ENCODE data around the gene HSF4. TPM values are rescaled to one million over a fixed set of nuclear protein-coding genes. Genes with fewer than 3 reads are reported as not detected.

Gene HSF4
- total RNA-seq, 2 donors from 2014 or later: 15.3 to 157 TPM

DNA sequence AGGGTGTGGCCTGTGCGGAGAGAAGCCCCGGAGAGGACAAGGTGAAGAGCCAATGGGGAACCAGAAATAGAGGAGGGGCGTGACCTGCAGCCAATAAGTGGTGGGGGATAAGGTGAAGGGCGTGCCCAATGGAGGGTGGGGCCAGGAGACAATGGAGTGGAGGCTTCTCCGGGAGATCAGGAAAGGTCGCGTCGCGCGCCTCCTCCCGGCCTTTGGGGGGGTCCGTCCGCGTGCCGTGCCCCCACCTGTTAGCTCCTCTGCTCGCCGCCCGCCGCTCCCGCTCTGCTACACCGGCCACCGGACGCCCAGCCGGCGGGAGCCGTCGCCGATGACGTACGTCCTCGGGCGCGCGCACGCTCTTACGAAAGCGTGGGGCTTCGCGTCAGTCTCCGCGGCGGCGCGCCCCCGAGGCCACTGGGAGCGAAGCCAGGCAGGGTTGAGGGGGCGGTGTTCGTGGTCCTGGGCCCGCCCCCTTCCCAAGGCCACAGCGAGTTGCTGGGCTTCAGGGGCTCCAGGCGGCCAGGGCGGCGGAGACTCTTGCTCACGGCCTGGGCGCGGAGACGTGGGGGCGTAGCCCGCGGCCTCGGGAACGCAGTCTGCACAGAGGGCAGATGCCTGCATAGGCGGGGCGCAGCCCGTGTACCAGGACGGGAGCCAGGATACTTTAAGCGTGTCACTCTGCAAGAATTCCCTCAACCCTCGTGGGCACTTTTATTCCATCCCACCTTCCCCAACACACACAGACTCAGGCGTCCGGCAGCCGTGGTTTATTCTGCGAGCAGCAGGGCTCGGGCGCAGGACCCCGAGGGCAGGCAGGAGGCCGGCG is 19.3 kb downstream of the HSF4 start, which contains the start of gene MATCAP1:
MATCAP1 (minus strand) TSS at position 337 of the 826 bp plus-strand sequence. CDS start 3,353 bp downstream, outside the sequence.
- Histone ChIP-seq H3K27ac (peak within 1 kb of the TSS; percentile 89 to 97), H3K27me3 (no peaks in the 10 kb centered on the region), H3K4me1 (peaks cover 0 to 32% of the 10 kb centered on the region in 2 donors), H3K36me3 (no peaks in the 10 kb centered on the region), H3K9me3 (no peaks in the 10 kb centered on the region), H3K4me3 (peak within 1 kb of the TSS; percentile 68 to 72)
- TF ChIP-seq, protein P1, sequence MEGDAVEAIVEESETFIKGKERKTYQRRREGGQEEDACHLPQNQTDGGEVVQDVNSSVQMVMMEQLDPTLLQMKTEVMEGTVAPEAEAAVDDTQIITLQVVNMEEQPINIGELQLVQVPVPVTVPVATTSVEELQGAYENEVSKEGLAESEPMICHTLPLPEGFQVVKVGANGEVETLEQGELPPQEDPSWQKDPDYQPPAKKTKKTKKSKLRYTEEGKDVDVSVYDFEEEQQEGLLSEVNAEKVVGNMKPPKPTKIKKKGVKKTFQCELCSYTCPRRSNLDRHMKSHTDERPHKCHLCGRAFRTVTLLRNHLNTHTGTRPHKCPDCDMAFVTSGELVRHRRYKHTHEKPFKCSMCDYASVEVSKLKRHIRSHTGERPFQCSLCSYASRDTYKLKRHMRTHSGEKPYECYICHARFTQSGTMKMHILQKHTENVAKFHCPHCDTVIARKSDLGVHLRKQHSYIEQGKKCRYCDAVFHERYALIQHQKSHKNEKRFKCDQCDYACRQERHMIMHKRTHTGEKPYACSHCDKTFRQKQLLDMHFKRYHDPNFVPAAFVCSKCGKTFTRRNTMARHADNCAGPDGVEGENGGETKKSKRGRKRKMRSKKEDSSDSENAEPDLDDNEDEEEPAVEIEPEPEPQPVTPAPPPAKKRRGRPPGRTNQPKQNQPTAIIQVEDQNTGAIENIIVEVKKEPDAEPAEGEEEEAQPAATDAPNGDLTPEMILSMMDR (IDR thresholded peaks at IDR 0.05): no peak
- peak; percentile 98 for DNase-seq (ENCODE audit: low spot score)

DNA sequence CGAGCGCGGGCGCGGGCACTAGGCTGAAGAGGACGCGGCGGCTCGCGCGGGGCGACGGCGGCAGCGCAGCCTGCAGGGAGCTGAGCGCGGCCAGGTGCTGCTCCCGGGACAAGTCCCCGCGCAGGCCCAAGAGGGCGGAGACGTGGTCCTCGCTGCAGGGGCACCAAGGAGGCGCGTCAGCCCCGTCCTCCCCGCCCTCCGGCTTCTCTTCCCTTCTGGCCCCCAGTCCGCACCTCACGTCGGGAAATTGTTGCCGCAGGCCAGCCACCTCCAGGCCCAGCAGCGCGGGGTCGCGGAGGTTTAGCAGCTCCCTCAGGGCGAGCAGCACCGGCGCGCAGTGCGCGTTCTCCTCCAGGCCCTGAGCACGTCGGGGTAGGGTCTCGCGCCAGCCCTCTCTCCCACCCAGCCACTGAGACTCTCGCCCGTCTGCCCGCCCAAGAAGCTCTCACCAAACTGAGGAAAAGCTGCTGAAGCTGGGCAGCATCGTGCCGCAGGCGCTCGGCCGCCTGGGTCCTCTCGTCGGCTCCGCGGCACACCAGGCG is 20.0 kb downstream of the HSF4 start:
- Histone ChIP-seq H3K4me1 (peaks cover 0 to 29% of the 10 kb centered on the region in 2 donors), H3K27me3 (no peaks in the 10 kb centered on the region)

DNA sequence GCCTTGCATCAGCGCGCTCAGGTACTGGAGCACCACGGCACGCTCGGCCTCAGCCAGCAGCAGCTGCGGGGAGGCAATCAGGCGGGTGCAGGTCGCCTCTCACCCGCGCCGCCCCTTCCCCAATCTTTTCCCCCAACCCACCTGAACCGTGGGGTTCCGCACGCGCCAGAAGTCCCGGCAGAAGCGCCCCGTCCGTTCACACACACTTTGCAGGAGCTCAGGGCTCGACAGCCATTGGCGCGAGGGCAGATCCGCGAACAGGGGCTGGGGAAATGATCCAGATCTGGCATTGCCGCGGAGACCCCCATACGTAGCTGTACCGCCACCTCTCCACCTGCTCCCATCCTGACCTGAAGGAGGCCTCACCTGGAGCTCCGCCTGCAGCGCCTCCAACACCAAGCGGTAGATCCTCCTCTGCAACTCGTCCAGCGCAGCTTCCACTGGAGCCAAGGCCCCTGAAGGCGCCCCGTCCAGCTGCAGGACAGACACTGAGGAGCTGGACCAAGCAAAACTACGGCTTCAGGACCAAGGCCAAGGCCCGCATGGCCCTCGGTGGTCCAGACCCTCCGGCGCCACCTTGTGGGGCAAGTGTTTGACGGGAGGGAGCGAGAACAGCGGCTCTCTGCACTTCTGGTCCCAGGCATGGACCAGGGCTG is 20.6 kb downstream of the HSF4 start:
- Histone ChIP-seq H3K9me3 (no peaks in the 10 kb centered on the region), H3K27ac (no peak overlapping the region), H3K4me1 (peaks cover 0 to 29% of the 10 kb centered on the region in 2 donors), H3K36me3 (no peaks in the 10 kb centered on the region), H3K4me3 (peak overlapping the region in 1 of 2 donors; percentile 72), H3K27me3 (no peaks in the 10 kb centered on the region)
- TF ChIP-seq, protein P1 (IDR thresholded peaks at IDR 0.05): peak; percentile 81 to 91
- peak; percentile 93 for DNase-seq (ENCODE audit: low spot score)

More for the DNA sequence above, 20.0 kb downstream of the HSF4 start:
- Histone ChIP-seq H3K27ac (peak overlapping the region; percentile 89 to 97), H3K9me3 (no peaks in the 10 kb centered on the region), H3K36me3 (no peaks in the 10 kb centered on the region), H3K4me3 (peak overlapping the region; percentile 68 to 72)
- TF ChIP-seq, protein P1 (IDR thresholded peaks at IDR 0.05): no peak
- no peak for DNase-seq (ENCODE audit: low spot score)

DNA sequence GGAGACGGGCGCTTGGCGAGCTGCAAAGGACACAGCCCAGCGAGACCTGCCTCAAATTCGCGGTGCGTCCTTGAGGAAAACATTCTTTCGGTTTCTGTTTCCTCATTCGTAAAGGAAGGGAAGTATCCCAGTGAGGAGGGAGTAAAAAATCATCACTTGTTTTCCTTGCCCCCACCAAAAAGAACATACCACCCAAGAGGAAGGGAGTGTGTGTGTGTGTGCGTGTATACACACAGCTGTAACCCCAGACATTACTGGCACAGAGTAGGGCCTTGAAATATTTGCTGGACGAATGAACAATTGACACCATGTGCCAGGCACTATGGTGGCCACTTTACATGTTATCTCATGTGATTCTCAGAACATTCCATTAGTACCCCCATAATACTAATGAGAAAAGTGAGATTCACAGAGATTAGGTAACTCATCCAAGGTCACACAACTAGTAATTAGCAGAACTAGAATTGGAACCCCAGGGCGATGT is 21.1 kb downstream of the HSF4 start:
- H3K27me3 ChIP-seq: no peaks in the 10 kb centered on the region
- no peaks in the 10 kb centered on the region for H3K36me3 ChIP-seq
- TF ChIP-seq, protein P1 (IDR thresholded peaks at IDR 0.05): no peak
- peaks cover 0 to 29% of the 10 kb centered on the region in 2 donors for H3K4me1 ChIP-seq
- H3K9me3 ChIP-seq: no peaks in the 10 kb centered on the region
- H3K27ac ChIP-seq: no peak overlapping the region
- no peak overlapping the region for H3K4me3 ChIP-seq
- no peak for DNase-seq (ENCODE audit: low spot score)

DNA sequence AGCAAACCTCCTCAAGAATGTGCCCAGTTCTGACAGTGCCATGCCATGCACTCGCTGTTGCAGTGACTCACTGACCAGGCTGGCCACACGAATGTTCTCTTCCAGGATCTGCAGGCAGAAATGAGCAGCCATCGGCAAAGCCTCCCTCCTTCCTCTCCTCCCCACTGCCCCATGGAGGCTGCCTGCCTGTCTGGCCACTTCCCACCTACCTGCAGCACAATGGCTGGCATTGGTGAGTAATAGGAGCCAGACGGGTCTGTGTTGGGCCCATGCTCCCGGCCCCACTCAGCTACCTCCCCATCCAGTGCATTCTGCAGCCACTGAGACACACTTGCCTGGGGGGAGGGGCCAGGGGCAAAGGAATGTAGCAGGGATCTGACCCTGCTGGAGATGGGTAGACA is 22.0 kb downstream of the HSF4 start:
- H3K36me3 ChIP-seq: no peaks in the 10 kb centered on the region
- no peak overlapping the region for H3K27ac ChIP-seq
- H3K9me3 ChIP-seq: no peaks in the 10 kb centered on the region
- H3K4me1 ChIP-seq: peaks cover 0 to 37% of the 10 kb centered on the region in 2 donors
- TF ChIP-seq, protein P1 (IDR thresholded peaks at IDR 0.05): no peak
- H3K27me3 ChIP-seq: no peaks in the 10 kb centered on the region
- H3K4me3 ChIP-seq: no peak overlapping the region
- no peak for DNase-seq (ENCODE audit: low spot score)
